OCI-LY7 (cell line): ENCODE measurements around the gene GMPPA.

ENCODE experiments used
- EZH2phosphoT487 ChIP-seq: fragments of 200-600 bp; sonication (generic); IDR thresholded peaks from 2 replicates; pipeline ENCODE4 v1.6.1; 2018; ENCODE audit warnings: low read depth, borderline replicate concordance, mild to moderate bottlenecking, mixed run types, antibody characterized with exemption, low read length, moderate library complexity, mixed read lengths
- TF ChIP-seq, protein P1 (sequence below): fragments of 200-600 bp; sonication (generic); conservative IDR thresholded peaks from 2 replicates; pipeline ENCODE4 v1.5.1; 2014; ENCODE audit warnings: mild to moderate bottlenecking, antibody characterized with exemption, low read length, moderate library complexity, mixed read lengths

DNA sequence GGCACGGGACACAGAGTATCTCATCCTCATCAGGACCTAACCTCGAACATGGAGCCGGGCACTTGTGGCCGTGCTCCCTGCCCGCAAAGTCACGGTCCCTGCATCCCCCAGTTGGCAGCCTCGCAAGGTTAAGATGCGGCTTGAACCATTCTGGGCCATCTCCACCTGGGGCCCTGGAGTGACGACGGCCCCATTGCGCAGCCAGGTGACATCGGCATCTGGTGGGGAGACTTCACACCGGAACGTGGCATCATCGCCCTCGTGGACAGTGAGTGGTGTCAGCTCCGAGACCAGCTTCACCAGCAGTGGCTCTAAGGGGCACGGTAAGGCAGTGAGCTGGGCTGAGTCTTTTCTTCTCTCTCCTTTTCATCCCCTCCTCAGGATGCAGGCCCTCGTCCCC is 57.7 kb downstream of the GMPPA start:
- TF ChIP-seq, protein P1, sequence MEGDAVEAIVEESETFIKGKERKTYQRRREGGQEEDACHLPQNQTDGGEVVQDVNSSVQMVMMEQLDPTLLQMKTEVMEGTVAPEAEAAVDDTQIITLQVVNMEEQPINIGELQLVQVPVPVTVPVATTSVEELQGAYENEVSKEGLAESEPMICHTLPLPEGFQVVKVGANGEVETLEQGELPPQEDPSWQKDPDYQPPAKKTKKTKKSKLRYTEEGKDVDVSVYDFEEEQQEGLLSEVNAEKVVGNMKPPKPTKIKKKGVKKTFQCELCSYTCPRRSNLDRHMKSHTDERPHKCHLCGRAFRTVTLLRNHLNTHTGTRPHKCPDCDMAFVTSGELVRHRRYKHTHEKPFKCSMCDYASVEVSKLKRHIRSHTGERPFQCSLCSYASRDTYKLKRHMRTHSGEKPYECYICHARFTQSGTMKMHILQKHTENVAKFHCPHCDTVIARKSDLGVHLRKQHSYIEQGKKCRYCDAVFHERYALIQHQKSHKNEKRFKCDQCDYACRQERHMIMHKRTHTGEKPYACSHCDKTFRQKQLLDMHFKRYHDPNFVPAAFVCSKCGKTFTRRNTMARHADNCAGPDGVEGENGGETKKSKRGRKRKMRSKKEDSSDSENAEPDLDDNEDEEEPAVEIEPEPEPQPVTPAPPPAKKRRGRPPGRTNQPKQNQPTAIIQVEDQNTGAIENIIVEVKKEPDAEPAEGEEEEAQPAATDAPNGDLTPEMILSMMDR, result no peak
- no peak for TF ChIP-seq EZH2phosphoT487
